GM10847 (cell line): Measurements from ENCODE around the gene MEGF11.

Source experiments
- POLR2A ChIP-seq: IDR thresholded peaks from 2 replicates; pipeline ENCODE4 v1.6.1; 2011; ENCODE audit not compliant: insufficient read length; ENCODE audit errors: extremely low read depth

The MEGF11 gene

DNA sequence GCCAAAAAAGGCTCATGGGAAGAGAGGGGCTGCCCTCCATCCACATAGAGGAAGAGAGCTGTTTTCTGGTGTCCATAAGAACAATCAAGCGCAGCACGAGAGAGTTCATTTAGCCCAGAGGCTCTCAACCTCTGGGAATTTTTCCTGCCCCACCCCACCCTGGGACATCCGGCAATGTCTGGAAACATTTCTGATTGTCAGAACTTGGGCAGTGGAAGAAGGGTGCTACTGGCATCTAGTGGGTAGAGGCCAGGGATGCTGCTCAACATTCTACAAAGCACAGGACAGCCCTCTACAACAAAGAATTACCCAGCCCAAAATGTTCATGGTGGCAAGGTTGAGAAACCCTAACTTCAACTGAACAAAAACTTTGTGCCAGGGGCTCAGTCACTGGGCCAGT, 291.4 kb downstream of the MEGF11 start:
- TF ChIP-seq POLR2A: no peak

DNA sequence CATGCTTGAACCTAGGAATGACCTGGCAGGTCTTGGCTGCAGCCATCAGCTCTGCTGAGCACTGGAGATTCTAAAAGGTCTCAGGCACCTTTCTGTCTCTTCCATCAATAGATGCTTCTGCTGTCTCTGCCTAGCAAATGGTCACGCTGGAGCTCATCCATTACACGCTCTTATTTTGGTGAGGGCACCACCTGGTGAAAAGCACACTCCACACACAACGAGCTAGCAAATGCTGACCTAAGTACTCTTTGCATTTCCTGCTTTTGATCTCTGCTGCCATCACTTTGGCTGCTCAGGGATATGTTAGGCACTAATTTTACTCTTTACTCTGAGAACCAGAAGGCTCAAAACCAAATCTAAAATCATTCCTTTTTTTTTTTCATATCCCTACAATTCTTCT, 293.0 kb downstream of the MEGF11 start:
- TF ChIP-seq POLR2A: no peak

DNA sequence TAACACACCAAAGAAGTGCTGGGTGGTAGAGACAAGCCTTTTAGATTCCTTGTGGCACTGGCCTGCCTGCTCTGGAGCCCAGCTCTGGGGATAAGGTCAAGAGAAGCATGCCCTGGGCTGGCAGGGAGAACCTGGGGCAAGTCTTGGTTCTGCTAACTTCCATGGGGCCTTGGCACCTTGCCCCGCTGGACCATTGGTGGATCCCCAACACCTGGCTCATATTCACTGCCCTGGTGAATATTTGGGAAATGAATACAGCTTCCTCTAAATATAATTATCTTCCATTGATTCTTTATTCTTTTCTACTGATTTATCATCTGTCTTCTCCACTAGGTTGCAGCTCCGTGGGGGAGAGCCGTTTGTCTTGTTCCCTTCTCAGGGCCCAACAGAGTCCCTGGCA, 294.7 kb downstream of the MEGF11 start:
- TF ChIP-seq POLR2A: no peak

DNA sequence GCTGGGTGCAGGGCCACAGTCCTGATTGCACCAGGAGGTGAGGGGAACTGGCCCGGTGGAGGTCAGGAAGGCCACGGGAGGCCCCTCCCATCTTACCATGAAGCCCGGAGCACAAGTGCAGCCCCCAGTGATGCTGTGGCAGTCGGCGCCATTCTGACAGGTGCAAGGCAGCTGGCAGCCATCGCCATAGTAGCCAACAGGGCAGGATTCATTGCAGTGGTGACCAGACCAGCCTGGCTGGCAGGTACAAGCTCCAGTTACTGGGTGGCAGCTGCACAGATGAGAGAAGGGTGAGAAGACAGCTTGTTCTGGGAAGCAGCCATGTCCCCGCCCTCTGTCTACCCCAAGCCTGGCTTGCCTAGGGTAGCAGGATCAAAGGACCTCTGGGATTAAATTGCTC, 296.1 kb downstream of the MEGF11 start:
- no peak for TF ChIP-seq POLR2A

DNA sequence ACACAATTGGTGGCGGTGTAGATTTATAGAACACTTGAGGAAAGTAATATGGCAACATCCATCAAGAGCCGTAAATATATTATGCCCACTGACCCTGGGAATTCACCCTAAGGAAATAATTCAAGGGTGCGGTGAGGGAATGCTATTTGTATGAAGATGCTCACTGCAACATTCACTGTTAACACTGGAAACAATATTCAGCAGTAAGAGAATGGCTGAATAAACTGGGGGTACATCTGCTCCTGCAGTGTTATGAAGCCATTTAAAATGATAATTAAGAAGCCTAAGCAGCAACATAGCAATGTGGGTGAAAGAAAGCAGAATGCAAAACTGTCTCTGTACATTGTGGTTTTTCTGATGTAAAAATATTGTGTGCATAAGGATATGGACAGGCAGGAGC, 296.7 kb downstream of the MEGF11 start:
- TF ChIP-seq POLR2A: no peak

DNA sequence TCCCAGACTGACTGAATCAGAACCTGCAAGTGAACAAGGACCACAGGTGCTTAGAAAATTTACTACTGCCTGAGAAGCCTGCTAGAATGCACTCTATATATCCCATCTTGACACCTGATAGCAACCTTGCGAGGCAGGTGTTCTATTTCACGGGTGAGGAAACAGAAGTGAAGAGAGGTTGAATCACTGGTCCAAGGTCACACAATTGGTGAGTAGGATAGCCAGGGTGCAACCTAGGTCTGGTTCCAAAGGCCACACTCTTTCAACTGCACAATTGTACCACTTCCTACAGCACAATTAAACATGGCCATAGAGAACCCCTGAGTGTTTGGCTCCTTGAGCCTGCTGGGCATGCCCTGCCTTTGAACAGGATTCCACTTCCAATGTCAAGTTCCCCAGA, 297.2 kb downstream of the MEGF11 start:
- no peak for TF ChIP-seq POLR2A

DNA sequence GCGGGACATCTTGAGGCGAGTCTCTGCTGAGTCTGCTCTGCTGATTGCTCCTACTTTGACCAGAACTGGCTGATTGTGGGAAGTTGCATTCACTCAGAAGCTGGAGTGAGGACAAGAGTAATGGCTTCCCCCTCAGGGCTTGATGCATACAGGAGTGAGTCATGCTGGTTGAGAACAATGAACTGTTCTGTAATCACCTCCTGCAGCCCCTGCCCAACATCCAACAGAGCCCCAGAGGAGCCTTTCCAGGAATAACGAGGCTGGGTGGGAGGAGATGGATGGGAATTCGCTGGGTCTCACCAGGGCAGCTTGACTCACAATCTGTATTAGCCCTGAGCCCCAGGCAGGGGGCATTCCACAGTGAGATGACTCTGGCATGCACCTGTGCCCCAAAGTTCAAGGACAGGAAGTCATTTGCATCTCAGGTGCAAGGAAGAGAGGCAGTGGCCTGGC, 299.2 kb downstream of the MEGF11 start:
- TF ChIP-seq POLR2A: no peak

DNA sequence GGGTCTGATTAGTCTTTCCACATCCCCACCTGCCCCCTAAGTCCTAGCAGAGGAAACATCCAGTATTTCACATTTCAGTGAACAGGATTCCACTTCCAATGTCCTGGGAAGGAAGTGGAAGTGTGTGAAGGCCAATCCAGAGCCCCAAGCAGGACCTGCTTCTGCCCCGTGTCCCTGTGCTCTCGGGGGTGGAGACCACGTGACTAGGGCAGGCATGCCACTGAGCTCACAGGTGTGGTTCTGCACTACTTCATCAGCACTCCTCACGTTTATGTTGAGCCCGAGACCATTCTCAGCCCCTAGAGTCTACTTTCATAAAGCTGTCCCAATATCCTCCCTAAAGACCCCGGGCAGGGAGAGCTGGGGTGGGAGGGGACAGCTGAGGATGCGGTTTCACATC, 299.9 kb downstream of the MEGF11 start:
- TF ChIP-seq POLR2A: no peak

DNA sequence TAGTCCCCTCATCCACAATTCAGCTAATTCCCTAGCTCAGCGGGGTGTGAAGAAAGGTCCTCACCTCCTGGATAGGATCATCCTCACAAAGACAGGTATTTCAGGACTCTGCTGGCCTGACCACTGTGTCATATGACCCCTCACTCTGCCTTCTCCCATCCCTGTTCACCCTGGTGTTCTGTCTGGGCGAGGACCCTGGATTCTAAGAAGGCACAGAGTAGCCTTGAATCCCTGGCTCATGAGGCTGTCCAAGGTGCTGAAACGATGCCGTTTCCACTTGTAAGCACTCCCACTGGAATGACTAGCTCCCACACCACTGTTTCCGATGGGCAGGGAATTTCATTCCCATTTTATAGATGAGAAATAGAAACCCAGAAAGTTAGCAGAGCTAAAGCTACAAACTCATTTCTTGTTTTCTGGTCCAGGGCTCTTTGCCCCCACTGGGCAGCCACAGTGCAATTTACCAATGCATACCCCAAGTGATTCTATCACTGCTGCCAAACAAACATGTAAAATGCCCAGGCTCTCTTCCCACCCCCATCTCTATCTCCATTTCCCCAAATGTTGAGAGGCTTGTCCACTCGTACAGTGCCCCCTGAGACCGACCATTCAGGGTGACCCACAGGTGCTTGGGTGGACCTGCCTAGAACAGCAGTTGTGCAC, 301.0 kb downstream of the MEGF11 start:
- no peak for TF ChIP-seq POLR2A

DNA sequence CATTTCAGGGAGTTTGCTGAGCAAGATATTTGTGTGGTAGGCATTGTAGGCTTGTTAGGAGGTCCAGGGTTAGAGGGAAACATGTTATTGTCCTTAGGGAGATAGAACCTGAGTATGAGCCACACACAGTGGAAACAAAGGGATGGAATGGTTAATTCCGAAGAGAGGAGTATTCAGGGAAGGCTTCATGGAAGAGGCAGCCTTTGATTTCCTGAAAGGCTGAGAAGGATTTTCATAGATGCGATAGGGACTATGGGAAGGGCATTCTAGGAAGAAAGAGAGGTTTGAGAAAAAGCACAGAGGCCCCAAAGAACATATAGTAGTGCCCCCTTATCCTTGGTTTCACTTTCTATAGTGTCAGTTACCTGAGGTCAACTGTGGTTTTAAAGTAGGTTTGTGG, 302.5 kb downstream of the MEGF11 start:
- no peak for TF ChIP-seq POLR2A

DNA sequence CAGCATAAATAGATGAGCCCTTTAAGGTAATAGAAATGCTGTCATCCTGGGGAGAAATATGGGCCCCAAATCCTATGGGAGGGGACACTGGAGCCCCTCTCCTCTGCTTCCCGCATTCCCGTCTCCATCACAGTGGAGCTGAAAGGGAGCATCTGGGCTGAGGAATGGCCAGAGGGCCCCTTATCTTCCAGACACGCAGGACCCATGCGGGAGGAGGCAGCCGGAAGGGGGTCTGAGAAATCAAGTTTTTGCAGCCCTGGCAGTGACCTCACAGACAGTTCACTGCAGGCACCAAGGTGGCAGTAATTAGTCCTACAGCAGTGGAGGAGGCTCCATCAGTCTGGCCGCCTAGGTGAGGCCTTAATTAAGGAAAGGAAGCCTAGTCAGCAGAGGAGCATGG, 304.1 kb downstream of the MEGF11 start:
- no peak for TF ChIP-seq POLR2A

DNA sequence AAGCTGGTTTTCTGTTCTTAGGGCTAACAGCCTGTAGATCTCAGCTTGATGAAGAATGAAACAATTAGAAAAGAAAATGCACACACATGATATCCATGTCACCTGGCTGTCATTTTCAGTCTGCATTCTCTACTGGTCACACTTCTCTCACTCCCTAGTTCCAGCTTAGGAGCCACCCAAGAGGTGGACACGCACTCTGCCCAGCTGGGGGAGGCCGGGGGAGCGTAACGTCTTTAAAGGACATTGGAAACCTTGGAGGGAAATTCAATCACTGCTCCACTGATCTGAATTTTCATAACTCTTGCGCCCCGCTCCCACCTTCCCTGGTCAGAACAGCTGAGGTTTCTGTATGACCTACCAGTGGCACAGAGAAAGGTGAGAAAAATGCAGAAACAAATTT, 304.5 kb downstream of the MEGF11 start:
- no peak for TF ChIP-seq POLR2A

DNA sequence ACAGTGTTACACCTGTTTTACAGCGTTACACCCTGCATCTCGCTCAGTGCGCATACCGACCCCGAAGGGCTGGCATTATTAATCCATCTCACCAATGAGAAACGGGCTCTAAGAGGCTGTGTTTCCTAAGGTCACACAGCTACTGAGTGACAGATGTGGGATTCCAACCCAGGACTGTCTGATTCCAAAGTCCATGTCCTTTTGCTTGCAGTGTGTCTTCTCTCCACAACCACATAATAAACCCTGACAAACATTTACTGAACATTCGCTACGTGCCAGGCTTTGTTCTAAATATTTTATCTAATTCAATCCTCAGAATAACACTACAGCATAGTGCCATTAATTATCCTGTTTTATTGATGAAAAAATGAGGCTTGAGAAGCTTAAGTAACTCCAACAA, 305.2 kb downstream of the MEGF11 start:
- no peak for TF ChIP-seq POLR2A

DNA sequence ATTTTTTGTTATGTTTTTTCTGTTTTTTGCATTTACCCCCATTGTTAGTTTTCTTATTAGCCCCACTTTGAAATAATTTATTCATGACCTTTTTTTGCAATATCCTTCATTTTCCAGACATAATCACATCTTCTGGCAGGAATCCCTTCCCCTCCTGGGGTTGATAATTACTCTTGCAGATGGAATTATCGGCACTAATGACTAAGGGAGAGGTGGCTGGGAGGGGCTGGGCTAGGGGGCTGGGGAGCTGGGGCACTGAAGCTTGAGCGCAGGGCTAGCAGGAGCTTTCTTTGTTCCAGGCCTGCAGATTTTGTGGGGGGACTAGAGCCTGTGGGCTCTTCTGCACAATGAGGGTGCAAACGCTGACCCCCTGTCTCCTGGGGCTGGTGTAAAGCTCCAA, 306.5 kb downstream of the MEGF11 start:
- no peak for TF ChIP-seq POLR2A

DNA sequence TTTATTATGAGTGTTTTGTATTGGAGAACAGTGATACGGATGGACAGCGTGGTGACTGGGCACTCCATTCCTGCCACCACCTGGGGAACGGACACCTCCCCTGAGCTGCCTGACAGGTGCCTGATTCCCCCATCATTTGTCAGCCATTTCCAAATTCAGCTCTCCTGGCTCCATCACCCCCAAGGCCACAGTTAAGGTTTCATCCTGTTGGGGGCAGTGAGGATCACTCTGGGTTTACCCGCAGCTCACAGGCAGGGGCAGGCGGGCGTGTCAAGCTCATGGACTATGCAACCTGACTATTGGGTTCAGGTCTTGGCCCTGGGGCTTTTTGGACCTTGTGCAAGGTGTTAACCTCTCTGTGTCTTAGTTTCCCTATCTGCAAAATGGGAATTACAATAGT, 307.9 kb downstream of the MEGF11 start:
- no peak for TF ChIP-seq POLR2A

DNA sequence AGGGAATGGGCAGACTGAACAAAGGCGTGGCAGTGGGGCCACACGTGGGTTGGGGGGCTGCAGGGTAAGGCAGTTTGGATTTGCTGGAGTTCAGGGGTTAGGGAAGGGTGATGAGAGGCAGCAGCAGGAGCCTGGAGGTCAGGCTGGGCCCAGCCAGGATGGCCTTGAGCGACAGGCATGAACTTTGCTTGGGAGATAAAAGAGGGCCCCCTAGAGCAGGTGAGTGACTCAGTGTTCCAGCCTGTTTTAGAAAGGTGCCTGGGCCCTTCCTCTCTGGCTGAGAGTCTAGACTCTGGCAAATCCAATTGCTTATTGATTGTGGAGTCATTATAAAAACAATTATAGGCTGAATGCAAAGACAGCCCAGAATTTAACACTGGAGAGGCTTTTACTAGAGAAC, 309.1 kb downstream of the MEGF11 start:
- no peak for TF ChIP-seq POLR2A

DNA sequence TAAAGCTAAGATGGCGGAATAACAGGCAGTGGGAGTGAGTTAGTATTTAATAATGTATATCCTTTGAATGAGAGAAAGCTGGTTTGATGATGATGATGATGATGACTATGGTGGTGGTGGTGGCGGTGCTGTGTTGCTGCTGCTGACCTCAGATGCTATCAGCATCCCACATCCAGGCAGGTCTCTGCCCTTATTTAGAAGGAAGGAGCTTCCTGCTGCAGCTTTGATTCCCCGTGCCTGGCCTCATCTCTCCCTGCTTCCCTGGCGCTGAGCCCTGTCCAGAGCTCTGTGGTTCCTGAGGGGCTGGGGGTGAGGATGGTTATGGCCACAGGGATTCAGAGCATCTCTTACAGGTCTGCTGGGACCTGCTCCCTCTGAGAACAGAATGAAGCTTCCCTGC, 311.1 kb downstream of the MEGF11 start:
- TF ChIP-seq POLR2A: no peak

DNA sequence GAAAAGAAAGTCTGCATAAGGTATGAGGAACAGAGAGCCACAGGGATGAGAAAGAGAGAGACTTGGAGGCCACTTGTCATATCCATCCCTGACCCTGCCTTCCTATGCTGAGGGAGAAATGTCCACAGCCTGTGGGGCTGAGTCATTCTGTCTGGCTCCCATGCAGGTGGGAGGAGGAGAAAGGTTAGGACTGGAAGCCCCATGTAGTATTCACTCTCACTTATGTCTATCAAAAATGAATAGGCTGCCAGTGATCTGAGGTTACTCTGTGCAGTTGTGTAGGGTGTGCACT, 313.0 kb downstream of the MEGF11 start:
- TF ChIP-seq POLR2A: no peak
